Endothelial cell of umbilical vein (primary cell): ENCODE data around the gene USP34. TPM values are rescaled to one million over a fixed set of nuclear protein-coding genes. Genes with fewer than 3 reads are reported as not detected.

Experiments
- BruUV-seq: library from RNA; stranded (reverse); fragments of 400-500 nt; replicated peaks from 2 replicates; lab custom pipeline; 2021; lab: Mats Ljungman, UMichigan
- CTCF ChIA-PET: fragments of 300-600, 350-600 bp; sonication (Branson Sonifier 250); formaldehyde crosslinking; loops from one replicate; lab custom pipeline; 2021; ENCODE audit warnings: antibody characterized with exemption, inconsistent platforms; lab: Charles Lee
- POLR2A ChIA-PET: fragments of 300-600, 350-600 bp; sonication (Branson Sonifier 250); formaldehyde crosslinking; loops from one replicate; lab custom pipeline; 2021; ENCODE audit warnings: antibody characterized with exemption, inconsistent platforms; lab: Charles Lee
- DNase-seq: peaks from one replicate; pipeline ENCODE4 v3.0.0-alpha.2; 2011; ENCODE audit warnings: low read depth, low spot score
- FAIRE-seq: peaks from 2 replicates; lab custom pipeline; 2011; peaks lifted over from hg19 to GRCh38; lab: Jason Lieb, UNC
- H2AFZ ChIP-seq: 2 replicates; pipeline ENCODE4 v1.6.0; 2012; ENCODE audit warnings: low read depth, low read length, control low read depth, inconsistent platforms
- H3K27ac ChIP-seq: 2 replicates; pipeline ENCODE4 v1.5.1; 2011; ENCODE audit warnings: low read depth, mild to moderate bottlenecking, control low read depth, low read length, moderate library complexity; ENCODE audit not compliant: insufficient read depth
- H3K27me3 ChIP-seq, 2 experiments: 2 replicates each; pipeline versions ENCODE4 v1.6.0 to v1.6.1; 2011; ENCODE audit warnings: low read length in 2 of 2, mixed read lengths in 1 of 2; ENCODE audit not compliant: control insufficient read depth in 2 of 2, insufficient read depth in 2 of 2
- H3K36me3 ChIP-seq, 2 experiments: 2 replicates in 1 of 2; 3 replicates in 1 of 2; pipeline ENCODE4 v1.5.1; 2011; ENCODE audit warnings: low read length in 2 of 2, mild to moderate bottlenecking in 1 of 2, moderate library complexity in 1 of 2; ENCODE audit not compliant: control insufficient read depth in 2 of 2, insufficient read depth in 2 of 2; ENCODE audit errors: extremely low read depth in 1 of 2
- H3K4me1 ChIP-seq: 3 replicates; pipeline ENCODE4 v1.5.1; 2011; ENCODE audit warnings: mild to moderate bottlenecking, low read length; ENCODE audit not compliant: control insufficient read depth, insufficient read depth; ENCODE audit errors: extremely low read depth
- H3K4me2 ChIP-seq: 2 replicates; pipeline ENCODE4 v1.6.1; 2011; ENCODE audit warnings: low read length, control low read depth, mixed read lengths; ENCODE audit not compliant: insufficient read depth
- H3K4me3 ChIP-seq, 3 experiments: fragments of 200-600 bp in 1 of 3; sonication (generic), shearing (Covaris generic) in 1 of 3; replicated peaks in 1 of 3; 2 replicates each; pipeline ENCODE4 v1.5.1; 2011 to 2016; ENCODE audit warnings: control low read depth in 3 of 3, low read length in 3 of 3, mild to moderate bottlenecking in 2 of 3, inconsistent platforms in 1 of 3, low read depth in 1 of 3, moderate library complexity in 1 of 3; ENCODE audit not compliant: insufficient read depth in 1 of 3
- H3K79me2 ChIP-seq: 2 replicates; pipeline ENCODE4 v1.6.0; 2012; ENCODE audit warnings: low read length, inconsistent platforms; ENCODE audit not compliant: control insufficient read depth, insufficient read depth
- H3K9ac ChIP-seq: replicated peaks from 2 replicates; pipeline ENCODE3; 2011; ENCODE audit warnings: low read length, control low read depth; ENCODE audit not compliant: insufficient read depth; ENCODE audit errors: extremely low read depth
- H3K9me1 ChIP-seq: replicated peaks from 3 replicates; pipeline ENCODE4 v1.6.0; 2011; ENCODE audit warnings: mild to moderate bottlenecking, low read length; ENCODE audit not compliant: control insufficient read depth, insufficient read depth; ENCODE audit errors: extremely low read depth
- H3K9me3 ChIP-seq: replicated peaks from 2 replicates; pipeline ENCODE4 v1.5.1; 2012; ENCODE audit warnings: low read length, inconsistent platforms; ENCODE audit not compliant: control insufficient read depth, insufficient read depth
- H4K20me1 ChIP-seq: replicated peaks from 2 replicates; pipeline ENCODE3; 2011; ENCODE audit warnings: mild to moderate bottlenecking, low read length; ENCODE audit not compliant: control insufficient read depth, insufficient read depth; ENCODE audit errors: extremely low read depth
- FOS ChIP-seq: IDR thresholded peaks from 2 replicates; pipeline ENCODE4 v1.6.1; 2011; ENCODE audit warnings: mild to moderate bottlenecking, low read length, moderate library complexity, borderline replicate concordance; ENCODE audit not compliant: insufficient read depth
- GATA2 ChIP-seq: IDR thresholded peaks from 2 replicates; pipeline ENCODE4 v1.7.0; 2011; ENCODE audit warnings: low read depth, mild to moderate bottlenecking, moderate library complexity, mixed read lengths, low read length; ENCODE audit not compliant: insufficient read length, insufficient read depth
- JUN ChIP-seq: IDR thresholded peaks from 2 replicates; pipeline ENCODE4 v1.6.1; 2011; ENCODE audit warnings: borderline replicate concordance, low read depth; ENCODE audit not compliant: insufficient read length, insufficient read depth
- POLR2A ChIP-seq: IDR thresholded peaks from 2 replicates; pipeline ENCODE4 v1.6.1; 2012; ENCODE audit warnings: low read depth, mild to moderate bottlenecking, control low read depth, low read length
- POLR2AphosphoS5 ChIP-seq: IDR thresholded peaks from 2 replicates; pipeline ENCODE4 v1.6.1; 2012; ENCODE audit warnings: low read depth, mild to moderate bottlenecking, control low read depth, low read length, moderate library complexity; ENCODE audit not compliant: insufficient read depth
- dilution Hi-C: fragments of 300-500 bp; cut with MboI; formaldehyde crosslinking; loops from one replicate; pipeline ENCODE4 v1.15.0; 2019; ENCODE audit warnings: low sequenced_read_pairs; ENCODE audit not compliant: extremely low pct_ligation_motif_present
- intact Hi-C: fragments of 100-400 bp; cut with micrococcal nuclease; formaldehyde crosslinking; loops from one replicate; pipeline ENCODE4 v1.10.0; 2022
- polyA plus RNA-seq, 4 experiments: library from polyadenylated mRNA; depleted of rRNA in 3 of 4; stranded (reverse) in 3 of 4; unstranded in 1 of 4; fragments of >200 nt; gene quantifications; 2 replicates each; pipeline versions ENCODE4 v1.2.1 to v1.2.3, GENCODE V29; 2011 to 2012; ENCODE audit warnings: missing spikeins in 1 of 4
- total RNA-seq: library from RNA; stranded (reverse); gene quantifications from 2 replicates; pipeline ENCODE4 v1.2.3, GENCODE V29; 2021
- TF ChIP-seq, protein P1 (sequence below), 2 donors: IDR thresholded peaks; 1 replicate in 1 of 2; 2 replicates in 1 of 2; pipeline ENCODE4 v1.5.1; 2011; ENCODE audit warnings: low read length in 2 of 2, mild to moderate bottlenecking in 2 of 2, moderate library complexity in 2 of 2, control low read depth in 1 of 2, inconsistent platforms in 1 of 2, low read depth in 1 of 2; ENCODE audit not compliant: insufficient read depth in 1 of 2; ENCODE audit errors: extremely low read depth in 1 of 2

Gene USP34
- total and polyA plus RNA-seq, 2 donors (not counting 3 experiments of a cell fraction or from before 2014, with no cell fraction given), result 46.3 to 96.9 TPM

- Histone ChIP-seq H2AFZ (no peak overlapping the region), H3K27me3 (no peaks in the 10 kb centered on the region), H3K9me1 (no peaks in the 10 kb centered on the region), H3K4me2 (peak overlapping the region; percentile 26), H3K79me2 (peaks cover 21% of the 10 kb centered on the region), H3K4me3 (no peak overlapping the region), H3K36me3 (peaks cover 13 to 15% of the 10 kb centered on the region in 2 experiments), H3K9me3 (no peaks in the 10 kb centered on the region), H4K20me1 (no peaks in the 10 kb centered on the region), H3K4me1 (peaks cover 32% of the 10 kb centered on the region), H3K27ac (no peak overlapping the region), H3K9ac (no peak overlapping the region)
- intact Hi-C loops, result loop anchor here (5.0 kb wide), 2 partner anchors 113 to 298 kb away; partner anchors contain the start of genes REL and SANBR
- FAIRE-seq (peak; percentile 64), DNase-seq (peak; percentile 51)
- TF ChIP-seq, protein P1, sequence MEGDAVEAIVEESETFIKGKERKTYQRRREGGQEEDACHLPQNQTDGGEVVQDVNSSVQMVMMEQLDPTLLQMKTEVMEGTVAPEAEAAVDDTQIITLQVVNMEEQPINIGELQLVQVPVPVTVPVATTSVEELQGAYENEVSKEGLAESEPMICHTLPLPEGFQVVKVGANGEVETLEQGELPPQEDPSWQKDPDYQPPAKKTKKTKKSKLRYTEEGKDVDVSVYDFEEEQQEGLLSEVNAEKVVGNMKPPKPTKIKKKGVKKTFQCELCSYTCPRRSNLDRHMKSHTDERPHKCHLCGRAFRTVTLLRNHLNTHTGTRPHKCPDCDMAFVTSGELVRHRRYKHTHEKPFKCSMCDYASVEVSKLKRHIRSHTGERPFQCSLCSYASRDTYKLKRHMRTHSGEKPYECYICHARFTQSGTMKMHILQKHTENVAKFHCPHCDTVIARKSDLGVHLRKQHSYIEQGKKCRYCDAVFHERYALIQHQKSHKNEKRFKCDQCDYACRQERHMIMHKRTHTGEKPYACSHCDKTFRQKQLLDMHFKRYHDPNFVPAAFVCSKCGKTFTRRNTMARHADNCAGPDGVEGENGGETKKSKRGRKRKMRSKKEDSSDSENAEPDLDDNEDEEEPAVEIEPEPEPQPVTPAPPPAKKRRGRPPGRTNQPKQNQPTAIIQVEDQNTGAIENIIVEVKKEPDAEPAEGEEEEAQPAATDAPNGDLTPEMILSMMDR (IDR thresholded peaks at IDR 0.05; ENCODE audit: extremely low read depth in 1 of 2, insufficient read depth in 1 of 2, low read depth in 1 of 2, low read length in 2 of 2), result no peak
- TF ChIP-seq POLR2AphosphoS5 (no peak), GATA2 (no peak), JUN (no peak), FOS (no peak), POLR2A (no peak)
- no TSS peak for BruUV-seq
- POLR2A ChIA-PET, result no interaction called here
- dilution Hi-C loops, result no loop called here
- CTCF ChIA-PET, result interaction anchor here (1.2 kb wide), 1 partner anchor 44 kb away, joined by 4 read pairs; no protein-coding TSS in a partner anchor
These were observed 290.9 kb downstream of the USP34 start for GRCh38 chr2:61179701-61180639.
